Vagina (tissue), 2 donors: ENCODE data around the gene ERBB4. TPM values are rescaled to one million over a fixed set of nuclear protein-coding genes. Genes with fewer than 3 reads are reported as not detected.

Experiments
- DNase-seq, 2 donors: peaks; one replicate each; pipeline ENCODE4 v3.0.0-alpha.2; 2017; ENCODE audit errors: extremely low spot score in 2 of 2
- H3K27ac ChIP-seq: fragments of 200-600 bp; sonication (generic); one replicate; pipeline ENCODE4 v1.5.1; 2019
- H3K27me3 ChIP-seq: fragments of 200-600 bp; sonication (generic); one replicate; pipeline ENCODE4 v1.5.1; 2019
- H3K36me3 ChIP-seq, 2 donors: fragments of 200-600 bp; sonication (generic); one replicate each; pipeline ENCODE4 v1.5.1; 2017 to 2019
- H3K4me1 ChIP-seq: fragments of 200-600 bp; sonication (generic); one replicate; pipeline ENCODE4 v1.5.1; 2019
- H3K4me3 ChIP-seq, 2 donors: fragments of 200-600 bp; sonication (generic); 1 replicate in 1 of 2; 2 replicates in 1 of 2; pipeline ENCODE4 v1.5.1; 2016 to 2019
- H3K9me3 ChIP-seq: fragments of 200-600 bp; sonication (generic); one replicate; pipeline ENCODE4 v1.5.1; 2019
- POLR2A ChIP-seq, 2 donors: fragments of 450-650 bp; IDR thresholded peaks; one replicate each; pipeline ENCODE4 v1.6.1; 2017; ENCODE audit warnings: antibody characterized with exemption in 2 of 2, mild to moderate bottlenecking in 2 of 2, moderate library complexity in 2 of 2
- POLR2AphosphoS5 ChIP-seq, 2 donors: sonication (generic); formaldehyde crosslinking; IDR thresholded peaks; one replicate each; pipeline ENCODE4 v1.9.0; 2017; ENCODE audit warnings: antibody characterized with exemption in 2 of 2, mild to moderate bottlenecking in 2 of 2, low read depth in 1 of 2; ENCODE audit not compliant: insufficient read depth in 1 of 2
- intact Hi-C: fragments of 100-400 bp; cut with DNase I; formaldehyde crosslinking; loops from one replicate; pipeline ENCODE4 v1.15.1; 2023
- total RNA-seq: library from RNA; depleted of rRNA; stranded (reverse); fragments of >200 nt; gene quantifications from one replicate; pipeline ENCODE4 v1.2.3, GENCODE V29; 2016
- TF ChIP-seq, protein P1 (sequence below), 3 experiments: fragments of 450-650 bp in 2 of 3; fragments of 200-600 bp in 1 of 3; sonication (generic) in 1 of 3; IDR thresholded peaks; one replicate each; pipeline ENCODE4 v1.5.1; 2017 to 2019; ENCODE audit warnings: antibody characterized with exemption in 3 of 3, mild to moderate bottlenecking in 2 of 3, moderate library complexity in 2 of 3

ERBB4 gene
- total RNA-seq, 1 donor from 2014 or later, result 0.25 TPM

DNA sequence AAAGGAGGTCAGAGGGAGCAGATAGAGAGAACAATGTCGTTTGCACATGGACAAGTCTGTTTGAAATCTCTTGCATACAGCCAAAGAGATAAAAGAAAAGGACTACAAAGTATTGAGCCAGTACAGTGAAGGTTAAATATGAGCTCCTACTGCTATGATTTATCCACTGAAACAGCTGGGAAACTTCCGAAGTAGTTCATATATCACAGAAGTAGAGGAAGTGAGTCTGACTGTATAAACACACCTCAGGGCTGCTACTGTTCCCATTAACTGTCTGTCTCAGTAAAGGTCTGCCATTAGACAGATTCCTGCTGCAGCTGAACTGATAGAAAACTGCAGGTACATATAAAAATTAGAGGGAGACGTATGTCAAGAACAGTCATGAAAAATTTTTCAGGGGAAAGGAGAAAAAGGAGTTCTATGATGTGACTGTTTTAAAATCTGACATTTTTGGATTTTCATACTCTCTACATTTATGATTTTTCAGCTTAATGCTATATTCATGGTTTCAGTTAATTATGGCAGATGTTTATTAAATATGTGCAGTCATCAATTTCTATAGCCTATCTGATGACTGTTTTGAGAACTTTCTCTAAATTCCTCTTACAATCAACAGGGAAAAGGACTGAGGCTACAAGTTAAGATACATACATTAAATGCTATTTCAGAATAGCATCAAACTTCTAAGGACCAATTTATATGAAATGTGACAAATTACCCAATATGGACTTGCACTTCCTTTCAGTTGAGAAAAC lies 364.7 kb downstream of the ERBB4 start:
- no peak overlapping the region for H3K4me3 ChIP-seq
- H3K4me1 ChIP-seq, result no peaks in the 10 kb centered on the region

GRCh38 chr2:212173331-212173730 lies 365.3 kb downstream of the ERBB4 start:
- H3K27ac ChIP-seq, result no peak overlapping the region
- no peak for DNase-seq
- no peaks in the 10 kb centered on the region for H3K4me1 ChIP-seq
- intact Hi-C loops, result no loop called here
- H3K4me3 ChIP-seq, result no peak overlapping the region
- no peaks in the 10 kb centered on the region for H3K27me3 ChIP-seq
- no peak for TF ChIP-seq POLR2A (IDR thresholded peaks at IDR 0.05)
- TF ChIP-seq POLR2AphosphoS5 (IDR thresholded peaks at IDR 0.05; ENCODE audit: insufficient read depth in 1 of 2, low read depth in 1 of 2), result no peak
- H3K36me3 ChIP-seq, result no peaks in the 10 kb centered on the region
- no peaks in the 10 kb centered on the region for H3K9me3 ChIP-seq

More for the DNA sequence above, 364.7 kb downstream of the ERBB4 start:
- Histone ChIP-seq H3K27ac (no peak overlapping the region), H3K9me3 (no peaks in the 10 kb centered on the region), H3K27me3 (no peaks in the 10 kb centered on the region), H3K36me3 (no peaks in the 10 kb centered on the region)
- TF ChIP-seq POLR2A (IDR thresholded peaks at IDR 0.05), result no peak
- TF ChIP-seq, protein P1, sequence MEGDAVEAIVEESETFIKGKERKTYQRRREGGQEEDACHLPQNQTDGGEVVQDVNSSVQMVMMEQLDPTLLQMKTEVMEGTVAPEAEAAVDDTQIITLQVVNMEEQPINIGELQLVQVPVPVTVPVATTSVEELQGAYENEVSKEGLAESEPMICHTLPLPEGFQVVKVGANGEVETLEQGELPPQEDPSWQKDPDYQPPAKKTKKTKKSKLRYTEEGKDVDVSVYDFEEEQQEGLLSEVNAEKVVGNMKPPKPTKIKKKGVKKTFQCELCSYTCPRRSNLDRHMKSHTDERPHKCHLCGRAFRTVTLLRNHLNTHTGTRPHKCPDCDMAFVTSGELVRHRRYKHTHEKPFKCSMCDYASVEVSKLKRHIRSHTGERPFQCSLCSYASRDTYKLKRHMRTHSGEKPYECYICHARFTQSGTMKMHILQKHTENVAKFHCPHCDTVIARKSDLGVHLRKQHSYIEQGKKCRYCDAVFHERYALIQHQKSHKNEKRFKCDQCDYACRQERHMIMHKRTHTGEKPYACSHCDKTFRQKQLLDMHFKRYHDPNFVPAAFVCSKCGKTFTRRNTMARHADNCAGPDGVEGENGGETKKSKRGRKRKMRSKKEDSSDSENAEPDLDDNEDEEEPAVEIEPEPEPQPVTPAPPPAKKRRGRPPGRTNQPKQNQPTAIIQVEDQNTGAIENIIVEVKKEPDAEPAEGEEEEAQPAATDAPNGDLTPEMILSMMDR (IDR thresholded peaks at IDR 0.05), result no peak
- no peak for TF ChIP-seq POLR2AphosphoS5 (IDR thresholded peaks at IDR 0.05; ENCODE audit: insufficient read depth in 1 of 2, low read depth in 1 of 2)
- no peak for DNase-seq
- intact Hi-C loops, result no loop called here

DNA sequence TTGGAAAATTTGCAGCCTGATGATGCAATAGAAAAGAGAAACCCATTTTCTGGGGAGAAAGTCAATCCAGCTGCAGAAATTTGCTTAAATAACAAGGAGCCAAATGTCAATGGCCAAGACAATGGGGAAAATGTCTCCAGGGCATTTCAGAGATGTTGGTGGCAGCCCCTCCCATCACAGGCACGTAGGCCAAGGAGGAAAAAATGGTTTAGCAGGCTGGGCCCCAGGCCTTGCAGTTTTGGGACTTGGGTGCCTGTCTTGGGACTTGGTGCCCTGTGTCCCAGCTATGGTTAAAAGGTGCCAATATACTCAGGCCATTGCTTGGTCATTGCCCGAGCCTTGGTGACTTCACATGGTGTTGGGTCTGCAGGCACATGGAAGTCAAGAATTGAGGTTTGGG lies 368.2 kb downstream of the ERBB4 start:
- DNase-seq, result no peak
- H3K27ac ChIP-seq, result no peak overlapping the region
- no peaks in the 10 kb centered on the region for H3K36me3 ChIP-seq
- H3K4me1 ChIP-seq, result no peaks in the 10 kb centered on the region
- intact Hi-C loops, result no loop called here
- no peak for TF ChIP-seq POLR2AphosphoS5 (IDR thresholded peaks at IDR 0.05; ENCODE audit: insufficient read depth in 1 of 2, low read depth in 1 of 2)
- no peaks in the 10 kb centered on the region for H3K27me3 ChIP-seq
- no peak overlapping the region for H3K4me3 ChIP-seq
- no peaks in the 10 kb centered on the region for H3K9me3 ChIP-seq

DNA sequence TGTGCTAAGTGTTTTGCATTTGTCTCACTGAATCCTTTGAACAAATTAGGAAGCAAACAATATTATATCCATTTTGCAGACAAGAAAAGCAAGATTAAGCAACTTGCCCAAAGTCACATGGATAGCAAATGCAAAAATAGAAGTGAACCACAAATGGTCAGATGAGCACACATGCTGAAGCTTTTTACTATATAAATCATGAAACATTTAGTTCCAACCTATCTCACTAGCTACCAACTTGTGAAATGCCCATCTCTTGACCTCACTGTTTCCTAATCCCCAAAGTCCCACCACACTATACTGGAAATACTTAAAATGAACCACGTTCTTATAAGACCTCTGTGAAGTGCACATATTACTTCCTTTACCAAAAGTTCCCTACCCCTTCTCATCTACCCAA lies 380.5 kb downstream of the ERBB4 start:
- H3K9me3 ChIP-seq, result no peaks in the 10 kb centered on the region
- H3K36me3 ChIP-seq, result no peaks in the 10 kb centered on the region
- intact Hi-C loops, result no loop called here
- no peaks in the 10 kb centered on the region for H3K4me1 ChIP-seq
- DNase-seq, result no peak
- H3K27me3 ChIP-seq, result no peaks in the 10 kb centered on the region
- no peak for TF ChIP-seq POLR2A (IDR thresholded peaks at IDR 0.05)
- TF ChIP-seq, protein P1 (IDR thresholded peaks at IDR 0.05), result no peak
- H3K4me3 ChIP-seq, result no peak overlapping the region
- no peak overlapping the region for H3K27ac ChIP-seq

DNA sequence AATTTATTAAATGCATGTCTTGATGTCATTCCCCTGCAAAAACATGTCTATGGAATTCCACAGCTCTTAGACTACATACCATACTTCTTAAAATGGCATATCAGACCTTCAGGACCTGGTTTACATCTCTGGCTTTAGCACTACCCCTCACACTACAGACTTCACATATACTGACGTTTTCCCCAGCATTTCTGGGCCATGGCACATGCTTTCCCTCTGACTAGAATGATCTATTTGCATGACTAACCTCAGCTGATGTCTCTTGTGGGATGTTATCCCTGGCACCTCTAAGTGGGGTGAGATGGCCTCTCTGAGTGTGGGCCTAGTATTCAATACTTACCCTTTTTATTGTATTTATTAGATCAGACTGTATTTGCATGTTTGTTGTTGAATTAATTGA lies 381.6 kb downstream of the ERBB4 start:
- Histone ChIP-seq H3K4me1 (no peaks in the 10 kb centered on the region), H3K27me3 (no peaks in the 10 kb centered on the region), H3K27ac (no peak overlapping the region), H3K4me3 (no peak overlapping the region), H3K9me3 (no peaks in the 10 kb centered on the region), H3K36me3 (no peaks in the 10 kb centered on the region)
- intact Hi-C loops, result no loop called here
- no peak for DNase-seq
- no peak for TF ChIP-seq POLR2A (IDR thresholded peaks at IDR 0.05)
- no peak for TF ChIP-seq POLR2AphosphoS5 (IDR thresholded peaks at IDR 0.05; ENCODE audit: insufficient read depth in 1 of 2, low read depth in 1 of 2)
- TF ChIP-seq, protein P1 (IDR thresholded peaks at IDR 0.05), result no peak

- Histone ChIP-seq H3K9me3 (no peaks in the 10 kb centered on the region), H3K27ac (no peak overlapping the region), H3K4me3 (no peak overlapping the region), H3K4me1 (no peaks in the 10 kb centered on the region), H3K36me3 (no peaks in the 10 kb centered on the region), H3K27me3 (no peaks in the 10 kb centered on the region)
- DNase-seq, result no peak
- TF ChIP-seq POLR2AphosphoS5 (IDR thresholded peaks at IDR 0.05; ENCODE audit: insufficient read depth in 1 of 2, low read depth in 1 of 2) (no peak), POLR2A (IDR thresholded peaks at IDR 0.05) (no peak)
- TF ChIP-seq, protein P1 (IDR thresholded peaks at IDR 0.05), result no peak
- intact Hi-C loops, result no loop called here
Observed at GRCh38 chr2:212156088-212156487, 382.5 kb downstream of the ERBB4 start.
